ENCODE data around the gene MTX2. TPM values are rescaled to one million over a fixed set of nuclear protein-coding genes. Genes with fewer than 3 reads are reported as not detected.

MTX2 gene
- total RNA-seq, 1 donor from 2014 or later, result 25.2 TPM

DNA sequence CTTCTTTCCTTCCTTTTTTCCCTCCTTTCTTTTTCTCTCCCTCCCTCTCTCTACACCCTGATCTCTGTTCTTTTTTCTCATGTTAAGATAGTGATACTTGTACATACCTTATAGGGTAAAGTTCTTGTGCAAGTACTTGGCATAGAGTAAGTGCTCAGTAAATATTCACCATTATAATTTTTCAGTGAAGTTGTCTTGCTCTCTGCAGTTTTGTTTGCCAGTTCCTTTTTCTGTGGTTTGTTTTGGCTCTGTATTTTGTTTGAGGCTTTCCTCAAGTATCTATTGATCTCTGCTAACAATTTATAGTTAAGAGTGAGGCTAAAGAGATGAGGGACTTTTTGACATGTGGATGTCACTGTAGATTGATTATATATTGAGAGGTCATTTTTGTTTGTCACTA is 48.0 kb downstream of the MTX2 start:
- Histone ChIP-seq H3K4me1 (ENCODE audit: insufficient read depth, low read length) (peaks cover 2% of the 10 kb centered on the region), H3K9me3 (ENCODE audit: insufficient read depth, low read depth, low read length) (no peaks in the 10 kb centered on the region), H3K9ac (ENCODE audit: low read length) (no peak overlapping the region), H3K27ac (ENCODE audit: low read depth, low read length) (no peak overlapping the region), H3K4me3 (ENCODE audit: insufficient read depth, low read depth, low read length) (no peak overlapping the region), H3K4me2 (ENCODE audit: low read length) (no peak overlapping the region), H4K20me1 (ENCODE audit: insufficient read depth, low read length) (no peaks in the 10 kb centered on the region), H2AFZ (ENCODE audit: low read depth, low read length) (no peak overlapping the region), H3K79me2 (ENCODE audit: insufficient read depth, low read length) (no peaks in the 10 kb centered on the region), H3K27me3 (ENCODE audit: insufficient read depth, low read length) (no peaks in the 10 kb centered on the region), H3K36me3 (ENCODE audit: insufficient read depth, low read length) (no peaks in the 10 kb centered on the region)
- DNase-seq (ENCODE audit: low read depth) (no peak), FAIRE-seq (no peak)
- no peaks in the 10 kb centered on the region for H3K27me3 Mint-ChIP-seq (ENCODE audit: low read depth, unreplicated experiment)
- H3K27ac Mint-ChIP-seq (ENCODE audit: unreplicated experiment), result no peak overlapping the region
- TF ChIP-seq EZH2 (IDR thresholded peaks at IDR 0.05; ENCODE audit: insufficient read depth, low read length), result no peak
- TF ChIP-seq, protein P1, sequence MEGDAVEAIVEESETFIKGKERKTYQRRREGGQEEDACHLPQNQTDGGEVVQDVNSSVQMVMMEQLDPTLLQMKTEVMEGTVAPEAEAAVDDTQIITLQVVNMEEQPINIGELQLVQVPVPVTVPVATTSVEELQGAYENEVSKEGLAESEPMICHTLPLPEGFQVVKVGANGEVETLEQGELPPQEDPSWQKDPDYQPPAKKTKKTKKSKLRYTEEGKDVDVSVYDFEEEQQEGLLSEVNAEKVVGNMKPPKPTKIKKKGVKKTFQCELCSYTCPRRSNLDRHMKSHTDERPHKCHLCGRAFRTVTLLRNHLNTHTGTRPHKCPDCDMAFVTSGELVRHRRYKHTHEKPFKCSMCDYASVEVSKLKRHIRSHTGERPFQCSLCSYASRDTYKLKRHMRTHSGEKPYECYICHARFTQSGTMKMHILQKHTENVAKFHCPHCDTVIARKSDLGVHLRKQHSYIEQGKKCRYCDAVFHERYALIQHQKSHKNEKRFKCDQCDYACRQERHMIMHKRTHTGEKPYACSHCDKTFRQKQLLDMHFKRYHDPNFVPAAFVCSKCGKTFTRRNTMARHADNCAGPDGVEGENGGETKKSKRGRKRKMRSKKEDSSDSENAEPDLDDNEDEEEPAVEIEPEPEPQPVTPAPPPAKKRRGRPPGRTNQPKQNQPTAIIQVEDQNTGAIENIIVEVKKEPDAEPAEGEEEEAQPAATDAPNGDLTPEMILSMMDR (IDR thresholded peaks at IDR 0.05; ENCODE audit: insufficient read depth, low read depth, low read length), result no peak
- no peak overlapping the region for H3K4me3 Mint-ChIP-seq (ENCODE audit: unreplicated experiment)
- peaks cover 10% of the 10 kb centered on the region for H3K36me3 Mint-ChIP-seq (ENCODE audit: low read depth, unreplicated experiment)
- peaks cover 2% of the 10 kb centered on the region for H3K4me1 Mint-ChIP-seq (ENCODE audit: low read depth, unreplicated experiment)
- no peaks in the 10 kb centered on the region for H3K9me3 Mint-ChIP-seq (ENCODE audit: unreplicated experiment)

DNA sequence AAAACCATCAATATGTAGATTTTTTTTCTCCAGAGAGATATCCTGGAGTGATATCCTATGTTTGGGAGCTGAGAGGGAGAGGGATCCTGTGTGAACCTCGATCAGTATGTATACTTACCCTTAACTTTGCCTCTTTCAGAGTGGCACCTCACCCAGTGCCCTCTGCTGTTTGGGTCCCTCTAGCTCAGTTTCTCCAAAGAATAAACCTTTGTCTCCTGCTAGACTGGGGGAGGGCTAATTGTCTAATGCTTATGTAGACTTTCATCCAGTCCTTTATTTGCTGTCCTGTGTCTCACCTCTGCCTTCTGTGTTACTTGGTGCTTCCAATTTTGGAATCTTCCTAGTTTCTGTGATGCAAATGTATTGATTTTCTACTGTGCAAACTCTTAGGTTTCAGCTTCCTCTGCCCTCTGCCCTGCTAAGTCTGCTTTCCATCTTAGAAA is 48.4 kb downstream of the MTX2 start:
- DNase-seq (ENCODE audit: low read depth) (no peak), FAIRE-seq (no peak)
- peaks cover 2% of the 10 kb centered on the region for H3K4me1 ChIP-seq (ENCODE audit: insufficient read depth, low read length)
- no peak overlapping the region for H3K4me3 ChIP-seq (ENCODE audit: insufficient read depth, low read depth, low read length)
- H3K4me1 Mint-ChIP-seq (ENCODE audit: low read depth, unreplicated experiment), result peaks cover 2% of the 10 kb centered on the region
- H3K79me2 ChIP-seq (ENCODE audit: insufficient read depth, low read length), result no peaks in the 10 kb centered on the region
- H3K4me3 Mint-ChIP-seq (ENCODE audit: unreplicated experiment), result no peak overlapping the region
- H3K4me2 ChIP-seq (ENCODE audit: low read length), result no peak overlapping the region
- no peak overlapping the region for H3K27ac Mint-ChIP-seq (ENCODE audit: unreplicated experiment)
- no peak overlapping the region for H2AFZ ChIP-seq (ENCODE audit: low read depth, low read length)
- H3K9ac ChIP-seq (ENCODE audit: low read length), result no peak overlapping the region
- no peaks in the 10 kb centered on the region for H3K36me3 ChIP-seq (ENCODE audit: insufficient read depth, low read length)
- no peaks in the 10 kb centered on the region for H3K27me3 ChIP-seq (ENCODE audit: insufficient read depth, low read length)
- H3K9me3 ChIP-seq (ENCODE audit: insufficient read depth, low read depth, low read length), result no peaks in the 10 kb centered on the region
- no peak overlapping the region for H3K27ac ChIP-seq (ENCODE audit: low read depth, low read length)
- H3K36me3 Mint-ChIP-seq (ENCODE audit: low read depth, unreplicated experiment), result peaks cover 10% of the 10 kb centered on the region
- H4K20me1 ChIP-seq (ENCODE audit: insufficient read depth, low read length), result no peaks in the 10 kb centered on the region
- TF ChIP-seq EZH2 (IDR thresholded peaks at IDR 0.05; ENCODE audit: insufficient read depth, low read length), result no peak
- TF ChIP-seq, protein P1 (IDR thresholded peaks at IDR 0.05; ENCODE audit: insufficient read depth, low read depth, low read length), result no peak
- no peaks in the 10 kb centered on the region for H3K27me3 Mint-ChIP-seq (ENCODE audit: low read depth, unreplicated experiment)
- no peaks in the 10 kb centered on the region for H3K9me3 Mint-ChIP-seq (ENCODE audit: unreplicated experiment)

DNA sequence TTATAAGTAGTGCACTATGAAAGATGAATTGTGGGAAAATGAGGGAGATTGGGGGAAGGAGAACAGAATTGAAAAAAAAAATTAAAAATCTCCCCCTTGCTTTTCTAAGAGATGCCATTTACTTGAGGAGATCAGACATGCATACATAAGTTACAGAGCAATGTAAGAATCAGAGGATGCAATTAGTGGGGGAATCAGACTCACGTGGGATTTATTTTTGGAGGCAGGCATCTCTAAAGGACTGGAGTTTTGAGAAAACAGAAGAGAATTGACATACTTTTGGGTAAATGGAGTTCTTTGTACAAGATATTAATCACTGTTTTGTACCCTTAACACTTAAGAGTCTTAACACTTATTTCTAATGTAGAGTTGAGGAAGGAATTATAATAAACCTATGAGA is 52.7 kb downstream of the MTX2 start:
- no peaks in the 10 kb centered on the region for H3K4me1 ChIP-seq (ENCODE audit: insufficient read depth, low read length)
- no peaks in the 10 kb centered on the region for H4K20me1 ChIP-seq (ENCODE audit: insufficient read depth, low read length)
- FAIRE-seq (no peak), DNase-seq (ENCODE audit: low read depth) (no peak)
- no peaks in the 10 kb centered on the region for H3K9me3 Mint-ChIP-seq (ENCODE audit: unreplicated experiment)
- H3K4me3 ChIP-seq (ENCODE audit: insufficient read depth, low read depth, low read length), result no peak overlapping the region
- H3K27ac ChIP-seq (ENCODE audit: low read depth, low read length), result no peak overlapping the region
- H3K27me3 Mint-ChIP-seq (ENCODE audit: low read depth, unreplicated experiment), result no peaks in the 10 kb centered on the region
- no peaks in the 10 kb centered on the region for H3K27me3 ChIP-seq (ENCODE audit: insufficient read depth, low read length)
- no peak overlapping the region for H3K27ac Mint-ChIP-seq (ENCODE audit: unreplicated experiment)
- H3K36me3 ChIP-seq (ENCODE audit: insufficient read depth, low read length), result no peaks in the 10 kb centered on the region
- H3K9ac ChIP-seq (ENCODE audit: low read length), result no peak overlapping the region
- H3K4me1 Mint-ChIP-seq (ENCODE audit: low read depth, unreplicated experiment), result peaks cover 2% of the 10 kb centered on the region
- no peak overlapping the region for H2AFZ ChIP-seq (ENCODE audit: low read depth, low read length)
- no peaks in the 10 kb centered on the region for H3K79me2 ChIP-seq (ENCODE audit: insufficient read depth, low read length)
- peaks cover 10% of the 10 kb centered on the region for H3K36me3 Mint-ChIP-seq (ENCODE audit: low read depth, unreplicated experiment)
- TF ChIP-seq, protein P1 (IDR thresholded peaks at IDR 0.05; ENCODE audit: insufficient read depth, low read depth, low read length), result no peak
- no peak for TF ChIP-seq EZH2 (IDR thresholded peaks at IDR 0.05; ENCODE audit: insufficient read depth, low read length)
- no peaks in the 10 kb centered on the region for H3K9me3 ChIP-seq (ENCODE audit: insufficient read depth, low read depth, low read length)
- no peak overlapping the region for H3K4me3 Mint-ChIP-seq (ENCODE audit: unreplicated experiment)
- no peak overlapping the region for H3K4me2 ChIP-seq (ENCODE audit: low read length)
